ENCODE measurements around the gene GNB1. TPM values are rescaled to one million over a fixed set of nuclear protein-coding genes. Genes with fewer than 3 reads are reported as not detected.
"Not testable (repeated sequence)": the region's sequence is repeated elsewhere in the genome, so short reads cannot be mapped to it uniquely, and the experiment has no call there.

GNB1 gene
- total and polyA plus RNA-seq, 7 donors = 119 to 197 (median 157) TPM

- no peak for DNase-seq
- intact Hi-C loops (cut with DNase I) = loop anchor here (2.0 kb wide), 3 partner anchors 19 to 111 kb away; partner anchors contain the start of gene NADK
- TF ChIP-seq, protein P1, sequence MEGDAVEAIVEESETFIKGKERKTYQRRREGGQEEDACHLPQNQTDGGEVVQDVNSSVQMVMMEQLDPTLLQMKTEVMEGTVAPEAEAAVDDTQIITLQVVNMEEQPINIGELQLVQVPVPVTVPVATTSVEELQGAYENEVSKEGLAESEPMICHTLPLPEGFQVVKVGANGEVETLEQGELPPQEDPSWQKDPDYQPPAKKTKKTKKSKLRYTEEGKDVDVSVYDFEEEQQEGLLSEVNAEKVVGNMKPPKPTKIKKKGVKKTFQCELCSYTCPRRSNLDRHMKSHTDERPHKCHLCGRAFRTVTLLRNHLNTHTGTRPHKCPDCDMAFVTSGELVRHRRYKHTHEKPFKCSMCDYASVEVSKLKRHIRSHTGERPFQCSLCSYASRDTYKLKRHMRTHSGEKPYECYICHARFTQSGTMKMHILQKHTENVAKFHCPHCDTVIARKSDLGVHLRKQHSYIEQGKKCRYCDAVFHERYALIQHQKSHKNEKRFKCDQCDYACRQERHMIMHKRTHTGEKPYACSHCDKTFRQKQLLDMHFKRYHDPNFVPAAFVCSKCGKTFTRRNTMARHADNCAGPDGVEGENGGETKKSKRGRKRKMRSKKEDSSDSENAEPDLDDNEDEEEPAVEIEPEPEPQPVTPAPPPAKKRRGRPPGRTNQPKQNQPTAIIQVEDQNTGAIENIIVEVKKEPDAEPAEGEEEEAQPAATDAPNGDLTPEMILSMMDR (IDR thresholded peaks at IDR 0.05) = no peak
- no peak for TF ChIP-seq EP300 (IDR thresholded peaks at IDR 0.05)
- TF ChIP-seq POLR2A (IDR thresholded peaks at IDR 0.05) = no peak
- no peak for TF ChIP-seq POLR2AphosphoS5 (IDR thresholded peaks at IDR 0.05)
- no peaks in the 10 kb centered on the region for H3K9me3 ChIP-seq
- WGBS, 2 donors = 0 to 1% methylated on average over 88 of the region's 88 CpGs
- peaks cover 0 to 8% (median 6%) of the 10 kb centered on the region in 3 donors for H3K27me3 ChIP-seq
- H3K4me3 ChIP-seq = peak overlapping the region; percentile 83 to 97 (median 95)
- H3K27ac ChIP-seq = peak overlapping the region; percentile 90 to 100 (median 96)
- peaks cover 0 to 62% (median 58%) of the 10 kb centered on the region in 4 donors for H3K4me1 ChIP-seq
- no peaks in the 10 kb centered on the region for H3K36me3 ChIP-seq
Observed at GRCh38 chr1:1889847-1890505, 911 bp downstream of the GNB1 start.

DNA sequence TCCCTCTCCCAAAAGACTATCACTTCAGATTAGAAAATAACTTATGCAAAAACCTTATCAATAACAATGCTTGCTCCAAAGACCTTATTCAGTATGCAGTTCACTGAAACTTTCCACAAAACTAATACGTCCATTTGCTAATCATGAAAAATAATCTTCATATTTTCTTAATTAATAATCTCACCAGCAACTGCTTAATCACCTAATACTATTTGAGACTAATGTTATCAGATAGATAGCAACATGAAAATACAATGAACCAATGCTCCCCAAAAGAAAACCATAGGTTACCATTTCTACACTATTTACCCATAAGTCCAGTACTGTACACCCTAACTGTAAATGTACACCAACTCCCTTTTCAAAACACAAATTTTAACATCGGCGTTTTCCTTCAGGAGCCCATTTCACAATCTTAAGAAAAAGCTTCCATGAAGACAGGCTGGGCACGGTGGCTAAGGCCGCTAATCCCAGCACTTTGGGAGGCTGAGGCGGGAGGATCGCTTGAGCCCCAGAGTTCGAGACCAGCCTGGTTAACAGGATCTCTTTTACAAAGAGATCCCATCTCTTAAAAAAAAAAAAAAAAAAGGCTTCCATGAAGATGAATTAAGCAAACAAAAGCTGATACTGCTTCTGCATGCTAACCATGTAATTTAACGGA, 1.7 kb downstream of the GNB1 start:
- TF ChIP-seq POLR2A (IDR thresholded peaks at IDR 0.05) (no peak), POLR2AphosphoS5 (IDR thresholded peaks at IDR 0.05) (no peak), EP300 (IDR thresholded peaks at IDR 0.05) (no peak)
- TF ChIP-seq, protein P1 (IDR thresholded peaks at IDR 0.05) = no peak
- Histone ChIP-seq H3K4me1 (peaks cover 0 to 62% (median 58%) of the 10 kb centered on the region in 4 donors), H3K27ac (peak overlapping the region; percentile 90 to 100 (median 96)), H3K36me3 (no peaks in the 10 kb centered on the region), H3K4me3 (peak overlapping the region; percentile 83 to 97 (median 95)), H3K9me3 (no peaks in the 10 kb centered on the region), H3K27me3 (peaks cover 0 to 2% (median 0%) of the 10 kb centered on the region in 3 donors)
- intact Hi-C loops (cut with DNase I) = loop anchor here (2.0 kb wide), 1 partner anchor 42 kb away; no protein-coding TSS in a partner anchor
- DNase-seq = no peak
- 19 to 35% methylated on average over 9 of the region's 9 CpGs for WGBS, 2 donors

DNA sequence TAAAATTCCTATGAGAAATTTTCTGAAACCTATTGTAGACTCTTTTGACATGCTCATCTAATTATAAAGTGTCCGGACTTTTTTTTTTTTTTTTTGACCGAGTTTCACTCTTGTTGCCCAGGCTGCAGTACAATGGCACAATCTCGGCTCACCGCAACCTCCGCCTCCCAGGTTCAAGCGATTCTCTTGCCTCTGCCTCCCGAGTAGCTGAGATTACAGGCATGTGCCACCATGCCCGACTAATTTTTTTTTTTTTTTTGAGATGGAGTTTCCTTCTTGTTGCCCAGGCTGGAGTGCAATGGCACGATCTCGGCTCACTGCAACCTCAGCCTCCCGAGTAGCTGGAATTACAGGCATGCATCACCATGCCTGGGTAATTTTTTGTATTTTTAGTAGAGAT, 7.0 kb downstream of the GNB1 start:
- H3K4me3 ChIP-seq; H3K36me3 ChIP-seq; H3K27ac ChIP-seq; intact Hi-C loops (cut with DNase I); H3K9me3 ChIP-seq; H3K27me3 ChIP-seq; DNase-seq: not testable (repeated sequence)
- H3K4me1 ChIP-seq = peaks cover 0 to 86% (median 78%) of the 10 kb centered on the region in 4 donors
- WGBS, 2 donors = 79 to 87% methylated on average over 11 of the region's 11 CpGs

DNA sequence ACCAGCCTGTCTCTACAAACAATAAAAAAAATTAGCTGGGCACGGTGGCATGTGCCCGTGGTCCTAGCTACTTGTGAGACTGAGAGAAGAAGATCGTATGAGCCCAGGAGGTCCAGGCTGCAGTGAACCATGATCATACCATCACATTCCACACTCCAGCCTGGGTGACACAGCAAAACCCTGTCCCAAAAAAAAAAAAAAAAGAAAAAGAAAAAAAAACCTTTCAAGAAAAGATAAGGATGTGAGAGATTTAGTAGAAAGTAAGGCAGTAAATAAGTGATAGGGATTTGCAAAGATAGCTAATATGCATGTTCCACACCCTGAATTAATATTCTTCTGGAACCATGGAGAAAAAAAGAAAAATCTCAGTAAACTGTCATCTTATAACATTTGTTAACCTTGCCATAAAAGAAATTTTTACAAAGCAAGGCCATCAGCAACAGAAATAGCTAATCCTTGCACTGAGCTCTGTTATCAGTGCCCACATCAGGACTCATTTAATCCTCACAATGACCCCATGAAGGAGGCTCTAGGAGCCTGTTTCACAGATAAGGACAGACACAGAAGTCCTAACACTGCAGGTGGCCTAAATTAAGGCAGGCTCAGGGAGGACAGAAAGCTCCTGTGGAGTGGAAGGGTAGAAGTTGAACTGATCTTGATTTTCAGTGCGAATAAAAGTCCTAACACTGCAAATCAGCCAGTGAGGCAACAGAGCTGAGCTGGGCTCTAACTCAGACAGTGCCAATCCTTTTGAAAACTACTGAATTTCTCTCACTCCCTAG, 7.6 kb downstream of the GNB1 start:
- Histone ChIP-seq H3K27me3 (no peaks in the 10 kb centered on the region), H3K36me3 (no peaks in the 10 kb centered on the region), H3K9me3 (no peaks in the 10 kb centered on the region), H3K27ac (peak overlapping the region in 1 of 4 donors; percentile 36), H3K4me1 (peaks cover 0 to 81% (median 77%) of the 10 kb centered on the region in 4 donors), H3K4me3 (no peak overlapping the region)
- no peak for DNase-seq
- WGBS, 2 donors = 47 to 57% methylated on average over 4 of the region's 4 CpGs
- no peak for TF ChIP-seq POLR2A (IDR thresholded peaks at IDR 0.05)
- no peak for TF ChIP-seq POLR2AphosphoS5 (IDR thresholded peaks at IDR 0.05)
- no peak for TF ChIP-seq EP300 (IDR thresholded peaks at IDR 0.05)
- TF ChIP-seq, protein P1 (IDR thresholded peaks at IDR 0.05) = no peak
- intact Hi-C loops (cut with DNase I) = no loop called here

DNA sequence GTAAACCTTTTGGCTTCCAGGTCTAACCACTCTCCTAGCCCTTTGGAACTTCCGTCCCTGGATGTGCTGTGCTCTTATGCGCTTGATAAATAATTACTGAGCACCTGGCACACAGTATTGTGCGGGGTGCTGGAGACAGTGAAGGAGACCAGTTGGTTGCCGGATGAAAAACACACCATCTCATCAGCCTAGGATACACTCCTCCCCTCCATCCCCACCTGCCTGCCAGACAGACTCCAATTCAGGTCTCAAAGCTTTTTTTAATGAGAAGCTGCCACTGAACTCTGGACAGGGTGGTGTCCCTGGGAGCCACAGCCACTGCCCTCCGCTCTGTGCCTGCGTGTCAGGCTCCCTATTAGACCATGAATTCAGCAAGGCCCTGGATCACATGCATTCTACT, 9.2 kb downstream of the GNB1 start:
- 22 to 69% methylated on average over 6 of the region's 6 CpGs for WGBS, 2 donors
- no peak for DNase-seq
- Histone ChIP-seq H3K27ac (no peak overlapping the region), H3K4me3 (no peak overlapping the region), H3K27me3 (no peaks in the 10 kb centered on the region), H3K36me3 (no peaks in the 10 kb centered on the region), H3K9me3 (no peaks in the 10 kb centered on the region), H3K4me1 (peaks cover 0 to 79% (median 72%) of the 10 kb centered on the region in 4 donors)
- no peak for TF ChIP-seq POLR2AphosphoS5 (IDR thresholded peaks at IDR 0.05)
- TF ChIP-seq EP300 (IDR thresholded peaks at IDR 0.05) = no peak
- intact Hi-C loops (cut with DNase I) = no loop called here

All from sigmoid colon (tissue), 7 donors.